Measurements from ENCODE around the gene UBXN6. TPM values are rescaled to one million over a fixed set of nuclear protein-coding genes. Genes with fewer than 3 reads are reported as not detected.

Gene UBXN6
- total and polyA plus RNA-seq, 2 experiments from 2014 or later: 19.1 to 21.6 TPM

DNA sequence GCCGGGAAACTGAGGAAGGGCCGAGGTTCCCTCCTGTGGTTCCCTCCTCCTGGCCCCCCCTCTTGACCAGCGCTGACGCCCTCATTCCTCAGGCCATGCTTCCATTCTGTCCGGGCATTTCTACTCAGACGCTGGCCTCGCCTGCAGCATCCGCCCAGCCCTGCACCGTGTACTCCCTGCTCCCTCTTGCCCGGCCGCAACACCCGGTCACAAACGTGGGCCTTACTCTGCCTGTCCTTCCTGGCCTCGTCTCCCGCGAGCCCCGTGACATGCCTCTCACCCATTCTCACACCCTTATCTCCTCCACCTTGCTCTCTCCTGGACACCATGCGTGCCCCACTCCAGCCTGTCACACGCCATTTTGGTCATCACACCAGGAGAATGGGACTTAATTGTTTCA is 25.8 kb upstream of the UBXN6 start:
- H3K27me3 Mint-ChIP-seq (ENCODE audit: insufficient read depth, low read depth, poor library complexity): no peaks in the 10 kb centered on the region
- TF ChIP-seq NANOG (IDR thresholded peaks at IDR 0.05; ENCODE audit: borderline replicate concordance): no peak
- TF ChIP-seq ZNF331 (CRISPR knock-in tag; IDR thresholded peaks at IDR 0.05; ENCODE audit: low read depth): no peak
- no peak for TF ChIP-seq POLR2AphosphoS5 (IDR thresholded peaks at IDR 0.05; ENCODE audit: low read depth)
- no peaks in the 10 kb centered on the region for H3K4me1 ChIP-seq (ENCODE audit: insufficient read depth)
- H4K20me1 ChIP-seq (replicated peaks; ENCODE audit: insufficient read depth): peaks cover 13% of the 10 kb centered on the region; the same call in 1 of the 2 replicates
- H3K27ac Mint-ChIP-seq: peak overlapping the region; percentile 32; the same call in 1 of the 2 replicates
- no peaks in the 10 kb centered on the region; the same call in 1 of the 2 replicates for H3F3A ChIP-seq (replicated peaks; ENCODE audit: low read depth)
- H3K4me3 Mint-ChIP-seq: no peak overlapping the region; the same call in 2 of the 3 replicates
- H3K9me3 Mint-ChIP-seq: no peaks in the 10 kb centered on the region; the same call in 2 of the 3 replicates
- no peak for ATAC-seq
- H3K36me3 ChIP-seq (ENCODE audit: insufficient read depth): peaks cover 8% of the 10 kb centered on the region; the same call in 1 of the 2 replicates
- no peaks in the 10 kb centered on the region for H3K9me2 ChIP-seq (ENCODE audit: insufficient read depth)
- H3K27ac ChIP-seq (ENCODE audit: low read depth): no peak overlapping the region
- peaks cover 34% of the 10 kb centered on the region for H3K36me3 Mint-ChIP-seq (ENCODE audit: low read depth)
- H3K4me3 ChIP-seq: no peak overlapping the region
- H3K4me2 ChIP-seq: no peak overlapping the region
- DNase-seq (ENCODE audit: low spot score): no peak
- H2AFZ ChIP-seq: no peak overlapping the region
- 0 out of 2 replicates have a peak, but pooled peaks cover 8% of the 10 kb centered on the region for H3K79me2 ChIP-seq (replicated peaks; ENCODE audit: insufficient read depth)
- H3K27me3 ChIP-seq (ENCODE audit: insufficient read depth): no peaks in the 10 kb centered on the region
- no peaks in the 10 kb centered on the region; the same call in 2 of the 3 replicates for H3K4me1 Mint-ChIP-seq

DNA sequence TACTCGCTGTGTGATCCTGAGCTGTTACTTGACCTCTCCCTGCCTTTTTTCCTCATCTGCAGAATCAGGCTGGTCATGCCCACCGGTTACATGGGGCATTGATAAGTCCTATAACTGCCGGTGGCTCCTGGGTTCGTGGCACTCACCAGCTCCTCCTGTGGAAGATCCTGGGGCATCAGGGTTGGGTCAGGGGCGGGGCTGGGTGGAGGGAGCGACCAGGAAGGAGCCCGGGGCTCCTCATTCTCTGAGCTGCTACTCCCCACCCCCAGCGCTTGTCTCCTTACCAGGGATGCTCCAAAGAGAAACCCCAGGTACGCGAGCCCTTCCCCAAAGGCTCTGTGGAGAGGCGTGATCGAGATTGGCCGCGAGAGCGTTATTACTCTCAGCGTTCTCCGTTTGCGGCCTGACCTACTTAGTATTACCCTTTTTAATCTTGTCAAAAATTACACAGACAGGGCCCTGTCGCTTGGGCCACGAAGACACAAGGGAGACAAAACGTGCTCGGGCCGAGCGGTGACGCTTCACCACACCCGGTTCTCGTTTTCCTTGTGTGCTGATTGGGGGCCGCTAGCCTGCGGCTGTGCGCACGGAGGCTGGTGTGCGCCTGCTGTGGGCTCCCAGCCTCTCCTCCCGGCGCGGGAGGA is 25.2 kb upstream of the UBXN6 start:
- Histone ChIP-seq H2AFZ (no peak overlapping the region), H3K79me2 (replicated peaks; ENCODE audit: insufficient read depth) (peaks cover 8% of the 10 kb centered on the region; the same call in 1 of the 2 replicates), H3K27me3 (ENCODE audit: insufficient read depth) (no peaks in the 10 kb centered on the region), H3K4me2 (no peak overlapping the region), H3F3A (replicated peaks; ENCODE audit: low read depth) (no peaks in the 10 kb centered on the region; the same call in 1 of the 2 replicates), H3K4me1 (ENCODE audit: insufficient read depth) (no peaks in the 10 kb centered on the region), H3K27ac (ENCODE audit: low read depth) (0 out of 2 replicates have a peak overlapping the region, but pooled peaks have one; percentile 45), H3K36me3 (ENCODE audit: insufficient read depth) (peaks cover 8% of the 10 kb centered on the region; the same call in 1 of the 2 replicates), H3K9me2 (ENCODE audit: insufficient read depth) (no peaks in the 10 kb centered on the region), H3K4me3 (no peak overlapping the region), H4K20me1 (replicated peaks; ENCODE audit: insufficient read depth) (peaks cover 13% of the 10 kb centered on the region; the same call in 1 of the 2 replicates)
- DNase-seq (ENCODE audit: low spot score): peak; percentile 49
- H3K27ac Mint-ChIP-seq: no peak overlapping the region
- peak; percentile 70 for ATAC-seq
- H3K27me3 Mint-ChIP-seq (ENCODE audit: insufficient read depth, low read depth, poor library complexity): no peaks in the 10 kb centered on the region
- peaks cover 37% of the 10 kb centered on the region for H3K36me3 Mint-ChIP-seq (ENCODE audit: low read depth)
- H3K9me3 Mint-ChIP-seq: no peaks in the 10 kb centered on the region; the same call in 2 of the 3 replicates
- no peaks in the 10 kb centered on the region; the same call in 2 of the 3 replicates for H3K4me1 Mint-ChIP-seq
- TF ChIP-seq, protein P1, sequence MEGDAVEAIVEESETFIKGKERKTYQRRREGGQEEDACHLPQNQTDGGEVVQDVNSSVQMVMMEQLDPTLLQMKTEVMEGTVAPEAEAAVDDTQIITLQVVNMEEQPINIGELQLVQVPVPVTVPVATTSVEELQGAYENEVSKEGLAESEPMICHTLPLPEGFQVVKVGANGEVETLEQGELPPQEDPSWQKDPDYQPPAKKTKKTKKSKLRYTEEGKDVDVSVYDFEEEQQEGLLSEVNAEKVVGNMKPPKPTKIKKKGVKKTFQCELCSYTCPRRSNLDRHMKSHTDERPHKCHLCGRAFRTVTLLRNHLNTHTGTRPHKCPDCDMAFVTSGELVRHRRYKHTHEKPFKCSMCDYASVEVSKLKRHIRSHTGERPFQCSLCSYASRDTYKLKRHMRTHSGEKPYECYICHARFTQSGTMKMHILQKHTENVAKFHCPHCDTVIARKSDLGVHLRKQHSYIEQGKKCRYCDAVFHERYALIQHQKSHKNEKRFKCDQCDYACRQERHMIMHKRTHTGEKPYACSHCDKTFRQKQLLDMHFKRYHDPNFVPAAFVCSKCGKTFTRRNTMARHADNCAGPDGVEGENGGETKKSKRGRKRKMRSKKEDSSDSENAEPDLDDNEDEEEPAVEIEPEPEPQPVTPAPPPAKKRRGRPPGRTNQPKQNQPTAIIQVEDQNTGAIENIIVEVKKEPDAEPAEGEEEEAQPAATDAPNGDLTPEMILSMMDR (conservative IDR thresholded peaks at IDR 0.05; ENCODE audit: low read depth in 2 of 2): no peak
- TF ChIP-seq, protein P2, sequence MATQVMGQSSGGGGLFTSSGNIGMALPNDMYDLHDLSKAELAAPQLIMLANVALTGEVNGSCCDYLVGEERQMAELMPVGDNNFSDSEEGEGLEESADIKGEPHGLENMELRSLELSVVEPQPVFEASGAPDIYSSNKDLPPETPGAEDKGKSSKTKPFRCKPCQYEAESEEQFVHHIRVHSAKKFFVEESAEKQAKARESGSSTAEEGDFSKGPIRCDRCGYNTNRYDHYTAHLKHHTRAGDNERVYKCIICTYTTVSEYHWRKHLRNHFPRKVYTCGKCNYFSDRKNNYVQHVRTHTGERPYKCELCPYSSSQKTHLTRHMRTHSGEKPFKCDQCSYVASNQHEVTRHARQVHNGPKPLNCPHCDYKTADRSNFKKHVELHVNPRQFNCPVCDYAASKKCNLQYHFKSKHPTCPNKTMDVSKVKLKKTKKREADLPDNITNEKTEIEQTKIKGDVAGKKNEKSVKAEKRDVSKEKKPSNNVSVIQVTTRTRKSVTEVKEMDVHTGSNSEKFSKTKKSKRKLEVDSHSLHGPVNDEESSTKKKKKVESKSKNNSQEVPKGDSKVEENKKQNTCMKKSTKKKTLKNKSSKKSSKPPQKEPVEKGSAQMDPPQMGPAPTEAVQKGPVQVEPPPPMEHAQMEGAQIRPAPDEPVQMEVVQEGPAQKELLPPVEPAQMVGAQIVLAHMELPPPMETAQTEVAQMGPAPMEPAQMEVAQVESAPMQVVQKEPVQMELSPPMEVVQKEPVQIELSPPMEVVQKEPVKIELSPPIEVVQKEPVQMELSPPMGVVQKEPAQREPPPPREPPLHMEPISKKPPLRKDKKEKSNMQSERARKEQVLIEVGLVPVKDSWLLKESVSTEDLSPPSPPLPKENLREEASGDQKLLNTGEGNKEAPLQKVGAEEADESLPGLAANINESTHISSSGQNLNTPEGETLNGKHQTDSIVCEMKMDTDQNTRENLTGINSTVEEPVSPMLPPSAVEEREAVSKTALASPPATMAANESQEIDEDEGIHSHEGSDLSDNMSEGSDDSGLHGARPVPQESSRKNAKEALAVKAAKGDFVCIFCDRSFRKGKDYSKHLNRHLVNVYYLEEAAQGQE (IDR thresholded peaks at IDR 0.05; ENCODE audit: unreplicated experiment): no peak
- TF ChIP-seq ZNF331 (CRISPR knock-in tag; IDR thresholded peaks at IDR 0.05; ENCODE audit: low read depth) (no peak), JUNB (IDR thresholded peaks at IDR 0.05; ENCODE audit: unreplicated experiment) (no peak)
- H3K4me3 Mint-ChIP-seq: no peak overlapping the region
